Lower leg skin (tissue), 4 donors: ENCODE results near the gene MSH3. TPM values are rescaled to one million over a fixed set of nuclear protein-coding genes. Genes with fewer than 3 reads are reported as not detected.

ENCODE experiments used
- DNase-seq, 2 donors: peaks; one replicate each; pipeline ENCODE4 v3.0.0-alpha.2; 2019; ENCODE audit warnings: low spot score in 2 of 2
- H3K4me3 ChIP-seq: fragments of 200-600 bp; sonication (generic); 2 replicates; pipeline ENCODE4 v1.5.1; 2017; ENCODE audit warnings: mild to moderate bottlenecking, low read depth; ENCODE audit not compliant: poor library complexity, severe bottlenecking
- CTCF ChIP-seq, 3 donors: fragments of 450-650 bp; IDR thresholded peaks; one replicate each; pipeline ENCODE4 v1.5.1; 2016; ENCODE audit warnings: antibody characterized with exemption in 3 of 3, mild to moderate bottlenecking in 3 of 3, moderate library complexity in 2 of 3
- POLR2A ChIP-seq, 2 donors: fragments of 450-650 bp; IDR thresholded peaks; one replicate each; pipeline ENCODE4 v1.6.1; 2016 to 2017; ENCODE audit warnings: antibody characterized with exemption in 2 of 2, mild to moderate bottlenecking in 1 of 2, moderate library complexity in 1 of 2
- WGBS, 2 donors: methylation state at CpG; one replicate each; pipeline ENCODE4 v1.1.5; 2018; 5-methylcytosine and 5-hydroxymethylcytosine counted together
- intact Hi-C: fragments of 100-400 bp; cut with DNase I; formaldehyde crosslinking; loops from one replicate; pipeline ENCODE4 v1.15.0; 2023; ENCODE audit warnings: low total_unique reads
- total RNA-seq, 4 donors: library from RNA; depleted of rRNA; stranded (reverse); fragments of >200 nt; gene quantifications; one replicate each; pipeline ENCODE4 v1.1.0, GENCODE V29; 2016

The MSH3 gene
- total RNA-seq, 4 donors from 2014 or later, result 8.4 to 17.1 (median 11.4) TPM

- TF ChIP-seq POLR2A (IDR thresholded peaks at IDR 0.05) (no peak), CTCF (IDR thresholded peaks at IDR 0.05) (no peak)
- DNase-seq, result no peak
- H3K4me3 ChIP-seq, result no peak overlapping the region
- intact Hi-C loops, result no loop called here
- 81 to 90% methylated on average over 2 of the region's 2 CpGs for WGBS, 2 donors
Observed at GRCh38 chr5:80853413-80853812, 199.0 kb downstream of the MSH3 start.

DNA sequence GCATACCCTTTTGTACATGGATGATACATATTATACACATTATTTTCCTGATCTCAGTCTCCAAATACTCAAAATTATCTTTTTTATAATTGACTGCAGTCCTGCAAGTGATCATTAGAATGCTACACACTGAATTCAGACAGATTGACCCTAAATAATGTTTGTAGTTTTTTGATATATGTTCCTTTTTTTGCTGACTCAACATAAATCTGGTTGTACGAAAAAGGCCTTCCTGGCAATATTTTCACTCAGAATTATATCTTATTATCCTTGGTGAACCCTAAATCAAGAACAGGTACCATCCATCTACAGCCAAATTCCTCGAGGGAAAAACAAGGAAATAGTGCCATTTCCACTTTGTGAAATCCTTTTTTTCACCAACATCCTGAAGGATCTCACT is 200.1 kb downstream of the MSH3 start:
- TF ChIP-seq CTCF (IDR thresholded peaks at IDR 0.05), result no peak
- TF ChIP-seq POLR2A (IDR thresholded peaks at IDR 0.05), result no peak
- intact Hi-C loops, result no loop called here
- no peak for DNase-seq
- no peak overlapping the region for H3K4me3 ChIP-seq
- WGBS, 2 donors, result 70 to 79% methylated on average over 2 of the region's 2 CpGs

DNA sequence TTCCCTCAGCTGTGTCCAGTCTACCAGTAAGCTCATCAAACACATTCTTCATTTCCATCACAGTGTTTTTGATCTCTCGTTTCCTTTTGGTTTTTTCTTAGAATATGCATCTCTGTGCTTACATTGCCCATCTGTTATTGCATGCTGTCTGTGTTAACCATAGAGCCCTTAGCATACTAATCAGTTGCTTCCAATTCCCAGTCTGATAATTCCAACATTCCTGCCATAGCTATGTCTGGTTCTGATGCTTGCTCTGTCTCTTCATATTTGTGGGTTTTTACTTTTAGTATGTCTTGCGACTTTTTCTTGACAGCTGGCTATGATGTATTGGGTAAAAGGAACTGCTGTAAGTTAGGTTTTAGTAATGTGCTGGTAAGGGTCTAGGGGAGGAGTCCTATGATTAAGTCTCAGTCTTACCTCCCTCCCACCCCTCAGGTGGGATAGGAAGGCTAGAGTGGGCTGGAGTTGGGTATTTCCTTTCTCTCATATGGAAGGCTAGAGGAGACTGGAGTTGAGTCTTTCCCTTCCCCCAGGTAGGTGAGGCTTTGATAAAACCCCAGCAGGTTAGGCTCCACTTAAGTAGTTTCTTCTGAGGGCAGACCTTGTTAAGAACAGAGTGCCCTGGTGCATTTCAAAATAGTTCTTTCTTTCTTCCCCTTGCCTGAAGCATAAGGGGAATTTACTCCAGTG is 206.6 kb downstream of the MSH3 start:
- WGBS, 2 donors, result 83 to 88% methylated on average over 2 of the region's 2 CpGs
- TF ChIP-seq CTCF (IDR thresholded peaks at IDR 0.05) (no peak), POLR2A (IDR thresholded peaks at IDR 0.05) (no peak)
- DNase-seq, result no peak
- intact Hi-C loops, result no loop called here
- H3K4me3 ChIP-seq, result no peak overlapping the region

DNA sequence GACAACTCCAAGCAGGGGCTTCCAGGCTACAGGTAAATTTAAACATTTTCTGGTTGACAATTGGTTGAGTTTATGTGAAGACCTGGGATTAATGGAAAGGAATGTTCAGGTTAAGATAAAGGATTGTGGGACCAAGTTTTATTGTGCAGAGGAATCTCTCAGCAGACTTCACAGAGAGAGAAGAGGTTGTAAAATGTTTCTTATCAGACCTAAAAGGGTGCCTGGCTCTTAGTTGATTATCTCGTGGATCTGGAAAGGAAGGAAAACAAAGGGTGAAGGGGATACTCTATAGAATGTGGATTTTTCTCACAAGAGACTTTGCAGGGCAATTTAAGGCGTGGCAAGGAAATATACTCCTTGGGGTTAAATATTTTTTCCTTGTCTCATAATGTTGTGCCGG is 209.3 kb downstream of the MSH3 start:
- no peak for DNase-seq
- intact Hi-C loops, result no loop called here
- TF ChIP-seq POLR2A (IDR thresholded peaks at IDR 0.05), result no peak
- TF ChIP-seq CTCF (IDR thresholded peaks at IDR 0.05), result no peak
- H3K4me3 ChIP-seq, result no peak overlapping the region
- 88 to 92% methylated on average over 3 of the region's 3 CpGs for WGBS, 2 donors

- TF ChIP-seq CTCF (IDR thresholded peaks at IDR 0.05) (no peak), POLR2A (IDR thresholded peaks at IDR 0.05) (no peak)
- whole genome bisulfite sequencing, 2 donors, result 85 to 94% methylated on average over 1 of the region's 1 CpG
- H3K4me3 ChIP-seq, result no peak overlapping the region
- no peak for DNase-seq
- intact Hi-C loops, result no loop called here
Observed at GRCh38 chr5:80864109-80864508, 209.7 kb downstream of the MSH3 start.
